Cardiac fibroblast (primary cell): Measurements from ENCODE around the gene CEACAM1.
A peak's percentile ranks its signal among the peaks of the same experiment; 100 is the strongest.

Experiments used
- DNase-seq, 2 donors: peaks; one replicate each; pipeline versions ENCODE4 v3.0.0 to v3.0.0-alpha.2; 2010; ENCODE audit warnings: low read depth in 2 of 2
- H3K4me3 ChIP-seq, 2 donors: replicated peaks in 1 of 2; 1 replicate in 1 of 2; 2 replicates in 1 of 2; pipeline ENCODE4 v1.5.1; 2011; ENCODE audit warnings: low read depth in 2 of 2, low read length in 2 of 2, mild to moderate bottlenecking in 2 of 2, moderate library complexity in 1 of 2
- TF ChIP-seq, protein P1 (sequence below): IDR thresholded peaks from one replicate; pipeline ENCODE4 v1.5.1; 2011; ENCODE audit warnings: low read depth, mild to moderate bottlenecking, low read length, inconsistent platforms

The CEACAM1 gene

DNA sequence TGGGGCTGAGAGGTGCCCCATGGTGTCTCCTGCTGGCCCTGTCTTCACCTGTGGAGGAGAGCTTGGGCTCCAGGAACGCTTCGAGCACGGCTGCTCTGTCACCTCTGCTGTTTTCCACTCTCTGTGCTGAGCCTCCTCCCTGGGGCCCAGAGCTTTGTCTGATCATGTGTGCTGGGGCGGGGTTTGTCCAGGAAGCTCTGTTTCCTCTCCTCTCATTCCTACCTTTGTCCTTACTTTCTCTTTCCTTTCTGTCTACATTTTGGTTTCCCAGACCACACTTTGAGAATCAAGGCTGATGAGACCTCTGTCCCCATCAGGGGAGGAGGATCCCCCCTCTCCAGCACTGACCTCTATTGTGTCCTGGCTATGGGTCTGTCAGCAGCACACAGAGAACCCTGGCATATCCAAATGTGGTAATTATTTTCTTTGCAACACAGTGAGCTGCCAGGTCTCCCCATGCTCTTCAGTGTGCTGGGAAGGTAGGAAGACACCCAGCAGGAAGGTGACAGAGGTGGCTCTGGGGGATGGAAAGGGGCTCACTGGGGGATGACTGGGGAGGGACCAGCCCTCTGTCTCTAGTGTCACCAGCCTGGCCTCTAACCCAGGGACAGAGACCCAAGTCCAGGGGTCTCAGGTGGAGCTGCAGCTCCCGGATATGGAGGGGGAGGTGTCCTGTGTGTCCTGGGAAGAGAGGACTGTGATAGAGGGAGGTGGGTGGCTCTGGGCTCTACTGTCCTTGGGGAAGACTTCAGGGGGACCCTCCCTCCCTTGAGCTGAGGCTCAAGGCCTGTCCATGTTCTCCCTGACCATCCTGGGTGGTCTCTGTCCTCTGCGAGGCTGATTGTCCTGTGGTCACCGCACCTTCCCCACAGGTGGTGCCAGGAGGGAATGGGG, at the start of gene CEACAM1:
Gene CEACAM1, minus strand, starts transcription at position 128 of the 894 bp plus-strand sequence. Its CDS starts 107 bp downstream, at position 21.
- H3K4me3 ChIP-seq = no peak within 1 kb of the TSS
- peak; percentile 16 to 34 for DNase-seq
- TF ChIP-seq, protein P1, sequence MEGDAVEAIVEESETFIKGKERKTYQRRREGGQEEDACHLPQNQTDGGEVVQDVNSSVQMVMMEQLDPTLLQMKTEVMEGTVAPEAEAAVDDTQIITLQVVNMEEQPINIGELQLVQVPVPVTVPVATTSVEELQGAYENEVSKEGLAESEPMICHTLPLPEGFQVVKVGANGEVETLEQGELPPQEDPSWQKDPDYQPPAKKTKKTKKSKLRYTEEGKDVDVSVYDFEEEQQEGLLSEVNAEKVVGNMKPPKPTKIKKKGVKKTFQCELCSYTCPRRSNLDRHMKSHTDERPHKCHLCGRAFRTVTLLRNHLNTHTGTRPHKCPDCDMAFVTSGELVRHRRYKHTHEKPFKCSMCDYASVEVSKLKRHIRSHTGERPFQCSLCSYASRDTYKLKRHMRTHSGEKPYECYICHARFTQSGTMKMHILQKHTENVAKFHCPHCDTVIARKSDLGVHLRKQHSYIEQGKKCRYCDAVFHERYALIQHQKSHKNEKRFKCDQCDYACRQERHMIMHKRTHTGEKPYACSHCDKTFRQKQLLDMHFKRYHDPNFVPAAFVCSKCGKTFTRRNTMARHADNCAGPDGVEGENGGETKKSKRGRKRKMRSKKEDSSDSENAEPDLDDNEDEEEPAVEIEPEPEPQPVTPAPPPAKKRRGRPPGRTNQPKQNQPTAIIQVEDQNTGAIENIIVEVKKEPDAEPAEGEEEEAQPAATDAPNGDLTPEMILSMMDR = no peak

DNA sequence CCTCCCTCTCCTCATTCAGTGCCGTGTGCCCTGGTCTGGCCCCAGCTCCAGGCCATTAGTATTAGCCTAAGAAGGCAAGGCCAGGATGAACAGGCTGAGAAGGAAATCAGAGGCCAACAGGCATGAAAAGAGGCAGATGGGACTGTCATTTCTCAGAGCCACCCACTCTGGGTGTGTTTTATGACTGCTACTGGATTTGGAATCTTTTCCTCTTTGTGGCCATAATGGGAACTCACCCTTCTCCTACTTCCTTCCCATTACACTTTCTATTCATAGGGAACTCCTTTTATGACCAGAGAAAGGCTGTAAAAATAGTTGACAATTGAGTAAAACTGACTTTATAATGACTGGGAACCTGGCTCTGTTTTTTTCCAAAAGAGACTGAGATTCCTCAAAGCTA, 48.7 kb upstream of the CEACAM1 start:
- no peak for DNase-seq
- TF ChIP-seq, protein P1 = no peak
- H3K4me3 ChIP-seq = no peak overlapping the region

DNA sequence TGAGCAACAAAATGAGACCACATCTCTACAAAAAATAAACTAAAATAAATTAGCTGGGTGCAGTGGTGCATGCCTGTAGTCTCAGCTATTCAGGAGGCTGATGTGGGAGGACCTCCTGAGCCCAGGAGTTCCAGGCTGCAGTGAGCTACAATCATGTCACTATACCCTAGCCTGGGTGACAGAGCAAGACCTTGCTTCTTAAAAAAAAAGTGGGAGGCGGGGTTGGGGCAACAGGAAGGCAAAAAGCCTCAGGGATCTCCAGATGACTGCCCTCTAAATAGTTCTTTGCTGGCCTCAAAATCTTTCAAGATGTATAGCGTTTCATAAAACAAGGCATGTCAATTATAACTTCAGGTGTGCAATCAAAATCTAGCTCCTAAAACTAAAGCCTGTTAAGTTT, 48.0 kb upstream of the CEACAM1 start:
- no peak overlapping the region for H3K4me3 ChIP-seq
- DNase-seq = no peak
- TF ChIP-seq, protein P1 = no peak

DNA sequence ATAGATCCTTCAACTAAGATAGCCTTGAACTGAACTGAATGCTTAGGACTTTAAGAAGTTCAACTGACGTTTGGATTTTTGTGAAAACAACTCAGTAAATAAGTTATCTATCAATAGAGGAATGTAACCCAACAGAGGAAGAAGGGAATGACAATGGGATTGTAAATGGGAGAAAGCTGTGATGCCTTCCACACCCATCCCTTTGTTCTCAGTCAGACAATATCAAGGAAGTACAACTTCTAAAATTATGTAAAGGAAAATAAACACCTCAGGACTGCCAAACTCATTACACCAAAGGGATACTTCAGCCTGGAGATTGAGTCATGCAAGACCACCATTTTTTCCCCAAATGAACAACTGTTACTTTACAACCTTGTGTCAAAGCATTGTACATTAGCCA, 45.4 kb upstream of the CEACAM1 start:
- no peak for DNase-seq
- H3K4me3 ChIP-seq = no peak overlapping the region
- TF ChIP-seq, protein P1 = no peak

DNA sequence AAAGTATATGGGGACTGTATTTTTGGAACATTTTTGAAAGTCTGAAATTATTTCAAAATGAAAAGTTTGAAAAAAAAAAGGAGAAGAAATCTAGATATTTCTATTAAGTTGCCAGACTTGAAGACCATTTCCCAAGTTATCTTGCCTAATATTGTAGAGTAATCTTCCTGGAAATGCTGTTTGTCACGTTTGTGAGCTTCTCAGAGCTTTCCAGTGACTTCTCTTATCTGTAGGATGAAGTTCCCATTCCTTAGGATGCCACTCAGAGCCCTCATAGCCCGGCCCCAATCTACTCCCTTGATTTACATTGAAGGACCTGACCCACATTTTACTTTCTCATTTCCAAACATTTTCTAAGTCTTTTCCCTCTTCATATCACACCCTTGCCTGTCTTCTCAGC, 42.8 kb upstream of the CEACAM1 start:
- no peak overlapping the region for H3K4me3 ChIP-seq
- DNase-seq = no peak
- TF ChIP-seq, protein P1 = no peak

DNA sequence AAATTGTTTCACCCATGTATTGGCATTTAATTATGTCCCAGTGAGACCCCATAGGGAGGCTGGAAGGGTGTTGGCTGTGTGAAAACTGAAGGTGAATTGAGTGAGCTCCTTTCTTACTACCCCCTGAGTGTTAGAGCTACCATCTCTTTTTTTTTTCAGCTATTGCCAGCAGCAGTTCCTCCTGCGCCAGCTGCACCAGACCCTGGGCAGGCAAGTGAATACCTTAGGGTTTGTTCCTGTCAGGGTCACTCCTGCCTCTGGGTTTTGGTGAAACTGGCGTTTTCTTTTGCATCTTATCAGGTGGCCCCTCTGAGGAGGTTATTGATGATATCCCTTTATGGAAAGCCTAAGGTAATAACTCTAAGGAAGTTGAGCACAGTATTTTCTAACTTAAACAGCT, 40.9 kb upstream of the CEACAM1 start:
- TF ChIP-seq, protein P1 = no peak
- no peak overlapping the region for H3K4me3 ChIP-seq
- no peak for DNase-seq

DNA sequence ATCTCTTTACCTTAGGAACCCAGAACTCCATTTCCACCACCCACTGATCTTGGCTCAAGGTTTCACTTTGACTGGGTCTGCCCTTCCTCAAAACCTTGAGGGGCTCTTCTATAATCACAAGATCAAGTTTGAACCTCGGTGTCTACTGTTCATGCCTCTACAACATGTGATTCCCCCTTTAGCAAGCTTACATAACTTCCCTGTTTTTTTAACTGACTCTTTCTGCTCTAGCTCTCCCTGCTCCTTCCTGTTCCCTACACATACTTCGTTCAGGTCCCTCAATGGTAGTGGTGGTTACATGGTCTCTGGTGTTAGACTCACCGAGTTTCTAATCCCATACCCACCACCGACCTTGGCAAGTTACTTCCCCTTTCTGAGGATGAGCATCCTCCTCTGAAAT, 39.7 kb upstream of the CEACAM1 start:
- TF ChIP-seq, protein P1 = no peak
- no peak overlapping the region for H3K4me3 ChIP-seq
- no peak for DNase-seq
